HCT116 (cell line): ENCODE measurements around the gene MBD3L5. TPM values are rescaled to one million over a fixed set of nuclear protein-coding genes. Genes with fewer than 3 reads are reported as not detected.

Source experiments
- ATAC-seq: fragments of 200-7000 bp; cut with Tn5 transposase; 2 replicates; pipeline ENCODE4 v1.9.1; 2020; ENCODE audit warnings: mild to moderate bottlenecking, moderate library complexity
- BruUV-seq: library from RNA; stranded (reverse); fragments of 400-500 nt; replicated peaks from 2 replicates; lab custom pipeline; 2021; lab: Mats Ljungman, UMichigan
- CTCF ChIA-PET: fragments of 300-600 bp; sonication (Branson Sonifier 250); formaldehyde crosslinking; loops from one replicate; lab custom pipeline; 2021; ENCODE audit warnings: antibody characterized with exemption; lab: Charles Lee
- POLR2A ChIA-PET: fragments of 300-600, 350-600 bp; sonication (Branson Sonifier 250); formaldehyde crosslinking; loops from one replicate; lab custom pipeline; 2021; ENCODE audit warnings: antibody characterized with exemption; lab: Charles Lee
- RAD21 ChIA-PET, 2 experiments: fragments of 300-600 bp; sonication (Branson Sonifier 250); formaldehyde crosslinking; loops; one replicate each; lab custom pipeline; 2023; ENCODE audit warnings: low total read pairs in 2 of 2; ENCODE audit not compliant: uncharacterized antibody in 2 of 2, unreplicated experiment in 2 of 2, low non-redundant PET in 1 of 2; lab: Charles Lee
- DNase-seq: peaks from one replicate; pipeline ENCODE4 v3.0.0-alpha.2; 2010; ENCODE audit warnings: low read depth, low spot score
- H2AFZ ChIP-seq: fragments of 200-600 bp; shearing (Covaris generic), sonication (generic); 2 replicates; pipeline ENCODE4 v1.6.1; 2017; ENCODE audit warnings: low read depth, mixed run types, mixed read lengths, antibody characterized with exemption, low read length; ENCODE audit not compliant: poor library complexity, severe bottlenecking
- H3K27ac ChIP-seq: 2 replicates; pipeline ENCODE4 v1.5.1; 2012; ENCODE audit warnings: low read depth, low read length
- H3K27me3 ChIP-seq: fragments of 200-600 bp; sonication (generic); 2 replicates; pipeline ENCODE4 v1.6.1; 2016; ENCODE audit warnings: mixed run types, low read length, mixed read lengths; ENCODE audit not compliant: insufficient read depth
- H3K36me3 ChIP-seq, 2 experiments: fragments of 200-500 bp in 1 of 2; fragments of 200-600 bp in 1 of 2; sonication (Bioruptor generic) in 1 of 2; sonication (generic) in 1 of 2; 2 replicates each; pipeline versions ENCODE4 v1.5.1 to v1.6.1; 2014 to 2016; ENCODE audit warnings: low read length in 2 of 2, inconsistent platforms in 1 of 2, mixed read lengths in 1 of 2, mixed run types in 1 of 2; ENCODE audit not compliant: insufficient read depth in 2 of 2, control insufficient read depth in 1 of 2
- H3K4me1 ChIP-seq, 2 experiments: fragments of 200-600 bp in 1 of 2; sonication (generic) in 1 of 2; 2 replicates each; pipeline versions ENCODE4 v1.5.1 to v1.6.1; 2012 to 2017; ENCODE audit warnings: low read length in 2 of 2, inconsistent platforms in 1 of 2, mild to moderate bottlenecking in 1 of 2, mixed read lengths in 1 of 2, mixed run types in 1 of 2, moderate library complexity in 1 of 2; ENCODE audit not compliant: insufficient read depth in 2 of 2, control insufficient read depth in 1 of 2
- H3K4me2 ChIP-seq: fragments of 200-600 bp; sonication (generic); 2 replicates; pipeline ENCODE4 v1.6.1; 2017; ENCODE audit warnings: mixed run types, low read length, mixed read lengths
- H3K4me3 ChIP-seq, 2 experiments: fragments of 200-600 bp in 1 of 2; sonication (generic) in 1 of 2; replicated peaks in 1 of 2; 2 replicates each; pipeline ENCODE4 v1.5.1; 2011 to 2016; ENCODE audit warnings: low read length in 2 of 2, control low read depth in 1 of 2, low read depth in 1 of 2, mild to moderate bottlenecking in 1 of 2, mixed read lengths in 1 of 2, mixed run types in 1 of 2
- H3K79me2 ChIP-seq: fragments of 200-600 bp; sonication (generic); 2 replicates; pipeline ENCODE4 v1.6.1; 2017; ENCODE audit warnings: mild to moderate bottlenecking, mixed run types, low read length, moderate library complexity, mixed read lengths; ENCODE audit not compliant: insufficient read depth
- H3K9ac ChIP-seq: fragments of 200-600 bp; sonication (generic); 2 replicates; pipeline ENCODE4 v1.6.1; 2016; ENCODE audit warnings: low read length, mixed read lengths
- H3K9me2 ChIP-seq: fragments of 200-600 bp; sonication (generic), shearing (Covaris generic); 2 replicates; pipeline ENCODE4 v1.6.1; 2017; ENCODE audit warnings: mixed run types, mild to moderate bottlenecking, moderate library complexity; ENCODE audit not compliant: insufficient read depth
- H3K9me3 ChIP-seq, 2 experiments: fragments of 200-500 bp in 1 of 2; fragments of 200-600 bp in 1 of 2; sonication (Bioruptor generic) in 1 of 2; sonication (generic) in 1 of 2; 2 replicates each; pipeline ENCODE4 v1.6.1; 2014 to 2017; ENCODE audit warnings: low read length in 2 of 2, mixed read lengths in 2 of 2, inconsistent platforms in 1 of 2, low read depth in 1 of 2, mild to moderate bottlenecking in 1 of 2, mixed run types in 1 of 2, moderate library complexity in 1 of 2; ENCODE audit not compliant: control insufficient read depth in 1 of 2, insufficient read depth in 1 of 2
- H4K20me1 ChIP-seq: fragments of 200-600 bp; sonication (generic), shearing (Covaris generic); 2 replicates; pipeline ENCODE4 v1.6.1; 2017; ENCODE audit warnings: mixed run types, mild to moderate bottlenecking, moderate library complexity; ENCODE audit not compliant: insufficient read depth
- ATF3 ChIP-seq: IDR thresholded peaks from 2 replicates; pipeline ENCODE4 v1.6.1; 2012
- CTCF ChIP-seq, 3 experiments: fragments of 200-600 bp in 1 of 3; sonication (generic) in 1 of 3; IDR thresholded peaks in 2 of 3; conservative IDR thresholded peaks in 1 of 3; 2 replicates each; pipeline ENCODE4 v1.5.1; 2012 to 2017; ENCODE audit warnings: low read depth in 2 of 3, low read length in 2 of 3, antibody characterized with exemption in 1 of 3, borderline replicate concordance in 1 of 3, control low read depth in 1 of 3, mild to moderate bottlenecking in 1 of 3, mixed read lengths in 1 of 3, mixed run types in 1 of 3, moderate library complexity in 1 of 3; ENCODE audit not compliant: insufficient read depth in 1 of 3
- EGR1 ChIP-seq: IDR thresholded peaks from 2 replicates; pipeline ENCODE4 v1.6.1; 2012; ENCODE audit warnings: low read depth
- FOSL1 ChIP-seq: IDR thresholded peaks from 2 replicates; pipeline ENCODE4 v1.6.1; 2012; ENCODE audit warnings: low read depth
- RAD21 ChIP-seq: IDR thresholded peaks from 2 replicates; pipeline ENCODE4 v1.6.1; 2012; ENCODE audit warnings: low read depth, mild to moderate bottlenecking
- ZBTB33 ChIP-seq: IDR thresholded peaks from 2 replicates; pipeline ENCODE4 v1.6.1; 2011; ENCODE audit warnings: mild to moderate bottlenecking, low read length, moderate library complexity; ENCODE audit not compliant: insufficient replicate concordance; ENCODE audit errors: extremely low read depth
- ZFX ChIP-seq: fragments of 450-650 bp; IDR thresholded peaks from 2 replicates; pipeline ENCODE4 v1.6.1; 2017
- ZNF274 ChIP-seq: fragments of 200-500 bp; sonication (Bioruptor generic); IDR thresholded peaks from 2 replicates; pipeline ENCODE4 v1.6.1; 2014; ENCODE audit warnings: mild to moderate bottlenecking, low read depth, low read length, inconsistent platforms
- intact Hi-C: fragments of 100-400 bp; cut with micrococcal nuclease; formaldehyde crosslinking; loops from 2 replicates; pipeline ENCODE4 v1.10.0; 2022
- total RNA-seq: library from RNA; stranded (reverse); gene quantifications from one replicate; pipeline ENCODE4 v1.2.1, GENCODE V29; 2021; ENCODE audit not compliant: unreplicated experiment

Gene MBD3L5
- total RNA-seq, 1 experiment from 2014 or later: not detected

- no peak overlapping the region for H3K27ac ChIP-seq
- no peaks in the 10 kb centered on the region for H3K79me2 ChIP-seq
- POLR2A ChIA-PET: no interaction called here
- H3K4me1 ChIP-seq: no peaks in the 10 kb centered on the region
- H3K9me3 ChIP-seq: peaks cover 0 to 8% of the 10 kb centered on the region in 2 experiments; a peak in 1 of 4 replicates
- no peak for DNase-seq
- H3K27me3 ChIP-seq: no peaks in the 10 kb centered on the region
- ATAC-seq: no peak
- no peaks in the 10 kb centered on the region for H4K20me1 ChIP-seq
- RAD21 ChIA-PET: no interaction called here
- intact Hi-C loops: no loop called here
- H3K9me2 ChIP-seq: no peaks in the 10 kb centered on the region
- H3K4me2 ChIP-seq: no peak overlapping the region
- H3K36me3 ChIP-seq: no peaks in the 10 kb centered on the region
- no TSS peak for BruUV-seq
- H2AFZ ChIP-seq: no peak overlapping the region
- H3K9ac ChIP-seq: no peak overlapping the region
- H3K4me3 ChIP-seq: no peak overlapping the region
- TF ChIP-seq ZFX (no peak), FOSL1 (no peak), EGR1 (no peak), ZBTB33 (no peak), ATF3 (no peak), RAD21 (no peak), CTCF (IDR thresholded peaks at IDR 0.05 in 2 of 3, conservative IDR thresholded peaks at IDR 0.05 in 1 of 3; ENCODE audit: borderline replicate concordance in 1 of 3, insufficient read depth in 1 of 3, low read depth in 2 of 3, low read length in 2 of 3) (no peak), ZNF274 (no peak)
- CTCF ChIA-PET: no interaction called here
These were observed 33.6 kb upstream of the MBD3L5 start for GRCh38 chr19:6996810-6997209.
